A673 (cell line): ENCODE data around the gene DFFB. TPM values are rescaled to one million over a fixed set of nuclear protein-coding genes. Genes with fewer than 3 reads are reported as not detected.

Source experiments
- BruUV-seq: library from RNA; stranded (reverse); fragments of 400-500 nt; replicated peaks from 2 replicates; lab custom pipeline; 2021; lab: Mats Ljungman, UMichigan
- CTCF ChIA-PET: fragments of 300-600 bp; sonication (Branson Sonifier 250); formaldehyde crosslinking; loops from one replicate; lab custom pipeline; 2022; ENCODE audit warnings: antibody characterized with exemption; lab: Charles Lee
- POLR2A ChIA-PET: fragments of 300-600 bp; sonication (Branson Sonifier 250); formaldehyde crosslinking; loops from one replicate; lab custom pipeline; 2022; ENCODE audit warnings: antibody characterized with exemption; ENCODE audit not compliant: low non-redundant PET; lab: Charles Lee
- DNase-seq: peaks from one replicate; pipeline ENCODE4 v3.0.0-alpha.2; 2015; ENCODE audit warnings: low spot score
- H3K27ac ChIP-seq: fragments of 200-600 bp; sonication (generic); 2 replicates; pipeline ENCODE4 v1.5.1; 2016; ENCODE audit warnings: mixed run types, low read depth, mild to moderate bottlenecking, mixed read lengths, antibody characterized with exemption, low read length; ENCODE audit not compliant: poor library complexity, severe bottlenecking
- H3K27me3 ChIP-seq: fragments of 200-600 bp; sonication (generic); replicated peaks from 2 replicates; pipeline ENCODE4 v1.6.1; 2017; ENCODE audit warnings: mixed run types, low read depth, mild to moderate bottlenecking, mixed read lengths, antibody characterized with exemption, low read length; ENCODE audit not compliant: insufficient read depth, poor library complexity
- H3K36me3 ChIP-seq: fragments of 200-600 bp; sonication (generic); 2 replicates; pipeline ENCODE4 v1.6.1; 2016; ENCODE audit warnings: mixed run types, mild to moderate bottlenecking, mixed read lengths, antibody characterized with exemption, low read length; ENCODE audit not compliant: insufficient read depth, poor library complexity, severe bottlenecking
- H3K4me1 ChIP-seq: fragments of 200-600 bp; sonication (generic); 2 replicates; pipeline ENCODE4 v1.6.1; 2017; ENCODE audit warnings: mixed run types, mild to moderate bottlenecking, mixed read lengths, antibody characterized with exemption, low read length; ENCODE audit not compliant: insufficient read depth, poor library complexity, severe bottlenecking
- H3K4me3 ChIP-seq: fragments of 200-600 bp; sonication (generic); 2 replicates; pipeline ENCODE4 v1.5.1; 2016; ENCODE audit warnings: low read depth, mixed run types, mild to moderate bottlenecking, mixed read lengths, low read length; ENCODE audit not compliant: poor library complexity, severe bottlenecking
- H3K9me3 ChIP-seq: fragments of 200-600 bp; sonication (generic); 2 replicates; pipeline ENCODE4 v1.6.1; 2016; ENCODE audit warnings: mixed run types, low read depth, mild to moderate bottlenecking, mixed read lengths, antibody characterized with exemption, low read length; ENCODE audit not compliant: poor library complexity, severe bottlenecking
- EZH2 ChIP-seq: fragments of 200-600 bp; sonication (generic); IDR thresholded peaks from 2 replicates; pipeline ENCODE4 v1.6.1; 2017; ENCODE audit warnings: borderline replicate concordance, low read depth, mild to moderate bottlenecking, mixed read lengths, antibody characterized with exemption, low read length; ENCODE audit not compliant: poor library complexity, severe bottlenecking
- intact Hi-C: fragments of 100-400 bp; cut with micrococcal nuclease; formaldehyde crosslinking; loops from one replicate; pipeline ENCODE4 v1.10.0; 2022; ENCODE audit not compliant: unreplicated experiment
- total RNA-seq: library from RNA; stranded (reverse); gene quantifications from 2 replicates; pipeline ENCODE4 v1.2.3, GENCODE V29; 2021
- TF ChIP-seq, protein P1 (sequence below): fragments of 300-800, 200-600 bp; sonication (generic); conservative IDR thresholded peaks from 2 replicates; pipeline ENCODE4 v1.5.1; 2017; ENCODE audit warnings: low read depth, mild to moderate bottlenecking, antibody characterized with exemption, low read length, moderate library complexity, mixed read lengths

Gene DFFB
- total RNA-seq, 1 experiment from 2014 or later = 8.9 TPM

DNA sequence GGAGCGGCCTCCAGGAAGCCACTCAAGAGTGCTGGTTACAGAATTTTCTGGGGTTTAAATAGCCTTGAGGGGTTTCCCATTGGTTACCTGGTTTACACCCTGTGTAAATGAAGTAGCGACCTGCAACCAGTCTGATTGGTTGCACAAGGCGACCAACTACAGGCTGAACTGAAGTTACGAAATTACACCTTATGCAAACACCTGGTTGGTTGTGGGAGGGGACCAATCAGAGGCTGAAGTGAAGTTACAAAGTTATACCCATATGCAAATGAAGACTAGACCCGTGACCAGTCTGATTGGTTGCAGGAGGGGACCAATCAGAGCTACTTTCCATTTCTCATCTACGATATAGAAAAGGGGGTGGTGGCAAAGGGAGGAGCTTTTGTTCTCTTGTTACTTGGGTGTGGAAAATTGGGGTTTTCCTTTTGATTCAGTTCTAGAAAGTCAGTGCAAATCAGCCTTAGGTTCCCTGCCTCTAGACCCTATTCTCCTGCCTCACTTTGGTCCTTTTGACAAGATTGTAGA is 65.0 kb downstream of the DFFB start:
- Histone ChIP-seq H3K27me3 (peaks cover 25% of the 10 kb centered on the region), H3K4me1 (no peaks in the 10 kb centered on the region), H3K36me3 (no peaks in the 10 kb centered on the region), H3K4me3 (peak overlapping the region; percentile 3), H3K27ac (no peak overlapping the region), H3K9me3 (no peaks in the 10 kb centered on the region)
- intact Hi-C loops = no loop called here
- BruUV-seq = no TSS peak
- peak; percentile 57 for DNase-seq
- POLR2A ChIA-PET = no interaction called here
- no peak for TF ChIP-seq EZH2
- TF ChIP-seq, protein P1, sequence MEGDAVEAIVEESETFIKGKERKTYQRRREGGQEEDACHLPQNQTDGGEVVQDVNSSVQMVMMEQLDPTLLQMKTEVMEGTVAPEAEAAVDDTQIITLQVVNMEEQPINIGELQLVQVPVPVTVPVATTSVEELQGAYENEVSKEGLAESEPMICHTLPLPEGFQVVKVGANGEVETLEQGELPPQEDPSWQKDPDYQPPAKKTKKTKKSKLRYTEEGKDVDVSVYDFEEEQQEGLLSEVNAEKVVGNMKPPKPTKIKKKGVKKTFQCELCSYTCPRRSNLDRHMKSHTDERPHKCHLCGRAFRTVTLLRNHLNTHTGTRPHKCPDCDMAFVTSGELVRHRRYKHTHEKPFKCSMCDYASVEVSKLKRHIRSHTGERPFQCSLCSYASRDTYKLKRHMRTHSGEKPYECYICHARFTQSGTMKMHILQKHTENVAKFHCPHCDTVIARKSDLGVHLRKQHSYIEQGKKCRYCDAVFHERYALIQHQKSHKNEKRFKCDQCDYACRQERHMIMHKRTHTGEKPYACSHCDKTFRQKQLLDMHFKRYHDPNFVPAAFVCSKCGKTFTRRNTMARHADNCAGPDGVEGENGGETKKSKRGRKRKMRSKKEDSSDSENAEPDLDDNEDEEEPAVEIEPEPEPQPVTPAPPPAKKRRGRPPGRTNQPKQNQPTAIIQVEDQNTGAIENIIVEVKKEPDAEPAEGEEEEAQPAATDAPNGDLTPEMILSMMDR = no peak
- CTCF ChIA-PET = no interaction called here

DNA sequence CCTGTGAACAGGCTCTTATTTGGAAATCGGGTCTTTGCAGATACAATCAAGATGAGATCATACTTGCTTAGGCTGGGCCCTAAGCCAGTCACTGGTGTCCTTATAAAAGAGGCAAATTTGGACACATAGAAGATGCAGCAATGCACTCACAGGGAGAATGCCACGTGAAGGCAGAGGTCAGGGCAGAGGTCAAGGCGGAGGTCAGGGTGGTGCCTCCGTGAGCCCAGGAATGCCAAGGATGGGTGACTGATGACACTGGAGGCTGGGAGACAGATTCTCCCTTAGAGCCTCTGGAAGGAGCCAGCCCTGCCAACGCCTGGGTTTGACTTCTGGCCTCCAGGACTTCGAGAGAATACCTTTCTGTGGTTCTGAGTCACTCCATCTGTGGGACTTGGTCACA is 65.6 kb downstream of the DFFB start:
- TF ChIP-seq, protein P1 = no peak
- no peak for TF ChIP-seq EZH2
- H3K36me3 ChIP-seq = no peaks in the 10 kb centered on the region
- BruUV-seq = no TSS peak
- ChIA-PET CTCF (no interaction called here), POLR2A (no interaction called here)
- no peak overlapping the region for H3K27ac ChIP-seq
- H3K27me3 ChIP-seq = peaks cover 20% of the 10 kb centered on the region
- no peaks in the 10 kb centered on the region for H3K4me1 ChIP-seq
- no peak overlapping the region for H3K4me3 ChIP-seq
- no peaks in the 10 kb centered on the region for H3K9me3 ChIP-seq
- no peak for DNase-seq
- intact Hi-C loops = no loop called here

DNA sequence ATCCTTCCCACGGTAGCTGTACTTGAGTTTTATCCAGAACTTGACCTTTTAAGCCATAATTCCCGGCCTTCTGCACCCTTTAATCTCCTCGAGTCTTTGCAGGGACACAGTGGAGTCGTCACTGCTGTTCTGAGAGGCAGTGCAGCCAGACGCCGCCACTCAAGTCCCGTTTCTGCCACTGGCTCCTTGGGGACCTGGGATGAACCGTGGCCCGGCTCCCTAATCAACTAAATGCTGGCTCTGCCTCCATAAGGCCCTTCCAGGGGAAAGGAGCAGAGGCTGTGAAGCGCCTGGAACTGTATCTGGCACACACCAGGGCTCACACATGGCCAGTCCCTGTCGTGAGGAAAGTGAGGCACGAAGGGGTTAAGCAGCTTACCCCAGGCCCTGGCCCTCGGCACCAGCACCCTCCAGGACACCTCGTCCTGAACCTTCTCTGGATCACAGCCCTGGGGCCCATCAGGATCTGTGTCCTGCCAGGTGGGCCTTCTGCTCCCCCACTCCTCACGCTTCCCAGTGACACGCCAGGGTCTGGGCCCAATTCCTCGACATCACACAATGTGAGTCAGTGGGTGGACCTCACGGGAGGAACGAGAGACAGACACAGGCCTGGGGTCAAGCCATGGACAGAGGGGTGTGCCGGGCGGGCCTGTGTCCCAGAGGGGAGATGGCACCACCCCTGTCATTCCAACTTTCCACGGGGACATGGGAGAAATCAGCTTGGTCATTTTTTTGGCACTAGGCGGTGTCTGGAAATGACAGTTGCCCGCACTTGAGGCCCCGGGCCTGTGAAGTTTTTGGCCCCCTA is 66.3 kb downstream of the DFFB start:
- H3K27me3 ChIP-seq = peaks cover 19% of the 10 kb centered on the region
- H3K27ac ChIP-seq = no peak overlapping the region
- ChIA-PET POLR2A (no interaction called here), CTCF (no interaction called here)
- H3K9me3 ChIP-seq = no peaks in the 10 kb centered on the region
- H3K36me3 ChIP-seq = no peaks in the 10 kb centered on the region
- no peaks in the 10 kb centered on the region for H3K4me1 ChIP-seq
- no peak overlapping the region for H3K4me3 ChIP-seq
- intact Hi-C loops = no loop called here
- DNase-seq = no peak
- TF ChIP-seq EZH2 = no peak
- TF ChIP-seq, protein P1 = no peak
- BruUV-seq = no TSS peak
